GM12878 (cell line): ENCODE measurements around the gene ADAM23. TPM values are rescaled to one million over a fixed set of nuclear protein-coding genes. Genes with fewer than 3 reads are reported as not detected.

ENCODE experiments used
- ATAC-seq: fragments of 200-7000 bp; cut with Tn5 transposase; 3 replicates; pipeline ENCODE4 v1.9.1; 2020; ENCODE audit warnings: mild to moderate bottlenecking, moderate library complexity
- BruUV-seq: library from RNA; stranded (reverse); fragments of 400-500 nt; replicated peaks from 2 replicates; lab custom pipeline; 2021; lab: Mats Ljungman, UMichigan
- CTCF ChIA-PET: fragments of 300-600 bp; sonication (Branson Sonifier 250); formaldehyde crosslinking; extraction: SDS; loops from one replicate; lab custom pipeline; 2021; ENCODE audit warnings: inconsistent platforms; lab: Yijun Ruan, JAX
- POLR2A ChIA-PET: fragments of 350-600 bp; formaldehyde crosslinking; extraction: SDS; loops from one replicate; lab custom pipeline; 2021; ENCODE audit warnings: inconsistent platforms; lab: Charles Lee
- RAD21 ChIA-PET: fragments of 300-600 bp; sonication (Branson Sonifier 250); formaldehyde crosslinking; loops from one replicate; lab custom pipeline; 2023; ENCODE audit warnings: antibody characterized with exemption; ENCODE audit not compliant: unreplicated experiment; lab: Charles Lee
- SMC1A ChIA-PET: fragments of 300-600 bp; sonication (Branson Sonifier 250); formaldehyde crosslinking; loops from one replicate; lab custom pipeline; 2023; ENCODE audit not compliant: unreplicated experiment, uncharacterized antibody; lab: Charles Lee
- DNase-seq: peaks from one replicate; pipeline ENCODE4 v3.0.0-alpha.2; 2011; ENCODE audit warnings: low read depth, low spot score
- FAIRE-seq: peaks from 3 replicates; lab custom pipeline; 2011; peaks lifted over from hg19 to GRCh38; lab: Jason Lieb, UNC
- H2AFZ ChIP-seq: 2 replicates; pipeline ENCODE4 v1.6.0; 2011; ENCODE audit warnings: low read depth, low read length, control low read depth; ENCODE audit not compliant: control insufficient read depth
- H3K27ac ChIP-seq: 2 replicates; pipeline ENCODE4 v1.5.1; 2011; ENCODE audit warnings: control low read depth; ENCODE audit not compliant: control insufficient read depth, insufficient read depth
- H3K27me3 ChIP-seq, 2 experiments: replicated peaks in 1 of 2; 2 replicates each; pipeline versions ENCODE4 v1.6.0 to v1.6.1; 2011; ENCODE audit warnings: low read length in 1 of 2; ENCODE audit not compliant: control insufficient read depth in 2 of 2, insufficient read depth in 2 of 2
- H3K36me3 ChIP-seq, 2 experiments: 2 replicates each; pipeline ENCODE4 v1.5.1; 2011; ENCODE audit warnings: low read length in 1 of 2; ENCODE audit not compliant: control insufficient read depth in 2 of 2, insufficient read depth in 2 of 2
- H3K4me1 ChIP-seq: 2 replicates; pipeline ENCODE4 v1.6.1; 2011; ENCODE audit warnings: mild to moderate bottlenecking, low read length, moderate library complexity, mixed read lengths; ENCODE audit not compliant: control insufficient read depth, insufficient read depth
- H3K4me2 ChIP-seq: 2 replicates; pipeline ENCODE4 v1.6.0; 2011; ENCODE audit warnings: control low read depth; ENCODE audit not compliant: control insufficient read depth, insufficient read depth
- H3K4me3 ChIP-seq: fragments of 200-600 bp; sonication (generic); 2 replicates; pipeline ENCODE4 v1.5.1; 2016
- H3K79me2 ChIP-seq: 2 replicates; pipeline ENCODE4 v1.6.0; 2011; ENCODE audit warnings: low read length; ENCODE audit not compliant: control insufficient read depth, insufficient read depth
- H3K9ac ChIP-seq: 2 replicates; pipeline ENCODE4 v1.8.0; 2011; ENCODE audit warnings: low read length, control low read depth, mixed read lengths; ENCODE audit not compliant: control insufficient read depth, insufficient read depth
- H3K9me3 ChIP-seq: replicated peaks from 3 replicates; pipeline ENCODE4 v1.5.1; 2011; ENCODE audit warnings: mild to moderate bottlenecking, low read length; ENCODE audit not compliant: control insufficient read depth, insufficient read depth
- H4K20me1 ChIP-seq: 2 replicates; pipeline ENCODE4 v1.6.0; 2011; ENCODE audit not compliant: control insufficient read depth, insufficient read depth
- ATF7 ChIP-seq: fragments of 450-650 bp; IDR thresholded peaks from 2 replicates; pipeline ENCODE4 v1.6.1; 2016; ENCODE audit warnings: low read depth, mild to moderate bottlenecking
- BACH1 ChIP-seq: fragments of 450-650 bp; IDR thresholded peaks from 2 replicates; pipeline ENCODE4 v1.6.1; 2017; ENCODE audit warnings: mild to moderate bottlenecking, borderline replicate concordance
- BCL11A ChIP-seq: IDR thresholded peaks from 2 replicates; pipeline ENCODE4 v1.6.1; 2011; ENCODE audit warnings: low read depth, low read length
- BHLHE40 ChIP-seq, 2 experiments: fragments of 450-650 bp in 1 of 2; IDR thresholded peaks; 2 replicates each; pipeline ENCODE4 v1.6.1; 2011 to 2017; ENCODE audit warnings: low read depth in 2 of 2, borderline replicate concordance in 1 of 2, improper control_type of control experiment in 1 of 2, low read length in 1 of 2, mild to moderate bottlenecking in 1 of 2
- DPF2 ChIP-seq: fragments of 450-650 bp; IDR thresholded peaks from 2 replicates; pipeline ENCODE4 v1.6.1; 2017; ENCODE audit warnings: mild to moderate bottlenecking
- EP300 ChIP-seq, 2 experiments: fragments of 150-350 bp in 1 of 2; IDR thresholded peaks; 2 replicates each; pipeline ENCODE4 v1.6.1; 2011 to 2012; ENCODE audit warnings: low read depth in 2 of 2, low read length in 2 of 2, borderline replicate concordance in 1 of 2, improper control_type of control experiment in 1 of 2, inconsistent platforms in 1 of 2; ENCODE audit not compliant: control insufficient read depth in 1 of 2
- IKZF1 ChIP-seq: fragments of 450-650 bp; conservative IDR thresholded peaks from 2 replicates; pipeline ENCODE4 v1.6.1; 2017; ENCODE audit warnings: antibody characterized with exemption, mild to moderate bottlenecking
- IKZF2 ChIP-seq, 2 experiments: fragments of 450-650 bp; IDR thresholded peaks; 2 replicates each; pipeline ENCODE4 v1.6.1; 2017; ENCODE audit warnings: mild to moderate bottlenecking in 2 of 2, moderate library complexity in 2 of 2
- IRF4 ChIP-seq: IDR thresholded peaks from 2 replicates; pipeline ENCODE4 v1.6.1; 2011; ENCODE audit warnings: low read depth, low read length
- MTA2 ChIP-seq: fragments of 450-650 bp; IDR thresholded peaks from 2 replicates; pipeline ENCODE4 v1.6.1; 2016; ENCODE audit warnings: low read depth, mild to moderate bottlenecking, moderate library complexity
- POU2F2 ChIP-seq: IDR thresholded peaks from 3 replicates; pipeline ENCODE4 v1.6.1; 2011; ENCODE audit warnings: low read depth, mild to moderate bottlenecking, low read length, borderline replicate concordance
- RELB ChIP-seq: fragments of 450-650 bp; IDR thresholded peaks from 2 replicates; pipeline ENCODE4 v1.6.1; 2017; ENCODE audit warnings: low read depth, mild to moderate bottlenecking, moderate library complexity
- RUNX3 ChIP-seq: IDR thresholded peaks from 2 replicates; pipeline ENCODE4 v1.6.1; 2012; ENCODE audit warnings: low read length, inconsistent platforms
- SPI1 ChIP-seq: IDR thresholded peaks from 2 replicates; pipeline ENCODE4 v1.6.1; 2011; ENCODE audit warnings: low read depth, mild to moderate bottlenecking, low read length, moderate library complexity, borderline replicate concordance; ENCODE audit not compliant: insufficient read depth
- TCF12 ChIP-seq: IDR thresholded peaks from 2 replicates; pipeline ENCODE4 v1.6.1; 2011; ENCODE audit warnings: low read depth, mild to moderate bottlenecking, low read length
- YBX1 ChIP-seq: fragments of 450-650 bp; IDR thresholded peaks from 2 replicates; pipeline ENCODE4 v1.6.1; 2016; ENCODE audit warnings: antibody characterized with exemption
- ZNF687 ChIP-seq: fragments of 450-650 bp; IDR thresholded peaks from 2 replicates; pipeline ENCODE4 v1.6.1; 2017; ENCODE audit warnings: mild to moderate bottlenecking, moderate library complexity
- WGBS: methylation state at CpG from one replicate; pipeline ENCODE4 v1.1.6; 2016; ENCODE audit warnings: low lambda C conversion rate; ENCODE audit not compliant: insufficient replicate concordance, insufficient coverage; ENCODE audit errors: missing lambda C conversion rate; 5-methylcytosine and 5-hydroxymethylcytosine counted together
- in situ Hi-C: fragments of 300-500 bp; cut with MboI; formaldehyde crosslinking; loops from 9 replicates; pipeline ENCODE4 v1.14.3; 2018; ENCODE audit warnings: mixed read lengths
- intact Hi-C: fragments of 100-400 bp; cut with micrococcal nuclease; formaldehyde crosslinking; loops from one replicate; pipeline ENCODE4 v1.14.2; 2022; ENCODE audit not compliant: unreplicated experiment
- polyA plus RNA-seq, 11 experiments: library from polyadenylated mRNA; depleted of rRNA in 4 of 11; unstranded in 6 of 11; stranded (reverse) in 5 of 11; fragments of >200 nt; fragmentation: Nextera tagmentation in 4 of 11; fragmentation: Illumina TruSeq in 1 of 11; extraction: Ambion mirVana in 4 of 11; extraction: Trizol in 1 of 11; gene quantifications; 1 replicate in 1 of 11; 2 replicates in 10 of 11; pipeline versions ENCODE4 v1.2.1 to v1.2.3, GENCODE V29; 2011 to 2016; ENCODE audit warnings: inconsistent platforms in 2 of 11, missing spikeins in 2 of 11, low read depth in 1 of 11
- total RNA-seq, 4 experiments: library from RNA; depleted of rRNA in 3 of 4; stranded (reverse); fragments of >200 nt in 3 of 4; fragmentation: Illumina TruSeq in 1 of 4; extraction: Trizol in 1 of 4; gene quantifications; 2 replicates each; pipeline versions ENCODE4 v1.2.1 to v1.2.3, GENCODE V29; 2013 to 2021
- TF ChIP-seq, protein P1 (sequence below): fragments of 450-650 bp; IDR thresholded peaks from 2 replicates; pipeline ENCODE4 v1.6.1; 2016; ENCODE audit warnings: mild to moderate bottlenecking

Gene ADAM23
- total and polyA plus RNA-seq, 10 of the 15 experiments (the other 5 are each of a cell fraction or from before 2014, with no cell fraction given) = 5.7 to 41.8 (median 15.6) TPM

DNA sequence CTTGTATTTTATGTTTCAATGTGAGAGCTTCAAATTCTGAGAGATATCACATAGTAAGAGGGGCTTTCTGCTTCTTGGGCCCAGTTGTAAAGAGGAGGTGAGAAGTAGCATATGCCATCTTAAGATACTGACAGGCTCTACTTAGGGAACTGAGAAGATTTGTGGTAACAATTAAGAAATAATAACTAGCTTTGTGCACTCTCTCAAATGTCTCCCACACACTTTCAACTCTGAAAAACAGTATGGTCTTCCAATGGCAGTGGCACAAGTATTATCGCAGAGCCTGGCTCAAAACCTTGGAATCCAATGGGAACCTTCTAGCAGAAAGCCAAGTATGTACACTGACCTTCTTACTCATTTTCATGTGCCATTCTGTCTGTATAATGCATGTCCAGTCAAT lies 118.6 kb downstream of the ADAM23 start:
- Histone ChIP-seq H3K4me2 (no peak overlapping the region), H3K79me2 (no peaks in the 10 kb centered on the region), H3K9me3 (no peaks in the 10 kb centered on the region), H4K20me1 (no peaks in the 10 kb centered on the region), H3K9ac (no peak overlapping the region), H3K4me1 (no peaks in the 10 kb centered on the region), H3K4me3 (no peak overlapping the region), H3K27me3 (no peaks in the 10 kb centered on the region), H3K36me3 (no peaks in the 10 kb centered on the region)
- intact Hi-C loops (no loop called here), in situ Hi-C loops (no loop called here)
- CTCF ChIA-PET = interaction anchor here (0.6 to 1.1 kb wide), 7 partner anchors 9 to 229 kb away, joined by 3 to 4 read pairs (median 3); no protein-coding TSS in a partner anchor
- DNase-seq = no peak
- peak; percentile 23 for FAIRE-seq
- SMC1A ChIA-PET = interaction anchor here (0.9 to 3.0 kb wide), 4 partner anchors 10 to 164 kb away, joined by 3 to 20 read pairs (median 3); no protein-coding TSS in a partner anchor
- TF ChIP-seq IKZF1 = peak; percentile 66
- peak; percentile 67; the same call in 1 of the 2 replicates for TF ChIP-seq BCL11A
- TF ChIP-seq RUNX3 = peak; percentile 39
- peak; percentile 75; the same call in 1 of the 2 replicates for TF ChIP-seq RELB
- peak; percentile 76 to 80; a peak in 2 of 4 replicates for TF ChIP-seq IKZF2 (IDR thresholded peaks at IDR 0.05)
- no peak for TF ChIP-seq YBX1
- peak; percentile 85 for TF ChIP-seq SPI1
- 0 out of 4 replicates have a peak, but pooled peaks of 1 of the 2 experiments have one; percentile 19 for TF ChIP-seq BHLHE40 (IDR thresholded peaks at IDR 0.05; ENCODE audit: borderline replicate concordance in 1 of 2, low read depth in 2 of 2, low read length in 1 of 2)
- TF ChIP-seq TCF12 = 0 out of 2 replicates have a peak, but pooled peaks have one; percentile 16
- TF ChIP-seq, protein P1, sequence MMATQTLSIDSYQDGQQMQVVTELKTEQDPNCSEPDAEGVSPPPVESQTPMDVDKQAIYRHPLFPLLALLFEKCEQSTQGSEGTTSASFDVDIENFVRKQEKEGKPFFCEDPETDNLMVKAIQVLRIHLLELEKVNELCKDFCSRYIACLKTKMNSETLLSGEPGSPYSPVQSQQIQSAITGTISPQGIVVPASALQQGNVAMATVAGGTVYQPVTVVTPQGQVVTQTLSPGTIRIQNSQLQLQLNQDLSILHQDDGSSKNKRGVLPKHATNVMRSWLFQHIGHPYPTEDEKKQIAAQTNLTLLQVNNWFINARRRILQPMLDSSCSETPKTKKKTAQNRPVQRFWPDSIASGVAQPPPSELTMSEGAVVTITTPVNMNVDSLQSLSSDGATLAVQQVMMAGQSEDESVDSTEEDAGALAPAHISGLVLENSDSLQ = peak; percentile 83
- TF ChIP-seq EP300 (IDR thresholded peaks at IDR 0.05; ENCODE audit: borderline replicate concordance in 1 of 2, control insufficient read depth in 1 of 2, low read depth in 2 of 2, low read length in 2 of 2) = peak in 1 of 2 experiments; percentile 78; a peak in 3 of 4 replicates
- peak; percentile 98 for TF ChIP-seq MTA2
- TF ChIP-seq IRF4 = no peak
- TF ChIP-seq DPF2 = peak; percentile 80
- TF ChIP-seq ATF7 = no peak; the same call in 1 of the 2 replicates
- TF ChIP-seq BACH1 = peak; percentile 65; the same call in 1 of the 2 replicates
- TF ChIP-seq ZNF687 = peak; percentile 37; the same call in 1 of the 2 replicates
- no peak for TF ChIP-seq POU2F2
- TF ChIP-seq, all 136 proteins: peak for 14
- 100% methylated on average over 1 of the region's 1 CpG for WGBS
- Histone ChIP-seq H3K27ac (no peak overlapping the region), H2AFZ (no peak overlapping the region)
- ChIA-PET RAD21 (interaction anchor here (0.7 to 2.4 kb wide), 8 partner anchors 10 to 428 kb away, joined by 3 to 11 read pairs (median 3); no protein-coding TSS in a partner anchor), POLR2A (interaction anchor here (1.4 to 1.5 kb wide), 2 partner anchors 9 to 46 kb away, joined by 4 to 8 read pairs; no protein-coding TSS in a partner anchor)
- peak; percentile 91 for ATAC-seq
- BruUV-seq = no TSS peak
